ENCODE data around the gene PCDH15.

The PCDH15 gene

DNA sequence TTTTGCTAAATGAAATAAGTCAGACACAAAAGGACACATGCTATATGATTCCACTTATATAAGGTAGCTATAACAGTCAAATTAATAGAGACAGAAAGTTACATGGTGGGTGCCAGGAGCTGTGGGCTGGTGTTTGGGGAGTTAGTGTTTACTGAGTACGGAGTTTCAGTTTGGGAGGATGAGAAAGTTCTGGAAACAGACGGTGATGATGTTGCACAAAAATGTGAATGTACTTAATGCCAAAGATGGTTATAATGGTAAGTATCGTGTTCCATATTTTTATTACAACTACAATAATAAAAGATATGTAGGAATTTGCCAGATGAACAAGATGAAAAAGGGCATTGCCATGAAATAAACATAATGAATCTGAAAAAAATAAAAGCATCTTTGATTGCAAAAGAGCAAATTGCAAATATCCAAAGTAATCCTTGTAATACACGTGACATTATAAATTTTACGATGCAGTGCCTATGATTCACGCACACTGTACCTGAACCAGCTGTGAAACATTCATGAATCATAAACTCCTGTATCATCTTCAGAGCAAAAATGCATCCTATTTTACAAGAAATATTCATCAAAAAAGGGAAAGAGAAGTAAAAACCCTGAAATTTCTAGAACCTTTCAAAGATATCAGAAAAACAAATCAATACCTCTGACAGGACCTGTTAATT, 676.7 kb downstream of the PCDH15 start:
- Histone ChIP-seq H3K4me1 (ENCODE audit: low read length) (no peaks in the 10 kb centered on the region), H3K9me2 (replicated peaks; ENCODE audit: insufficient read depth, low read length) (no peaks in the 10 kb centered on the region), H2AFZ (ENCODE audit: low read length) (no peak overlapping the region), H3K9ac (ENCODE audit: low read length) (no peak overlapping the region), H3K36me3 (replicated peaks; ENCODE audit: insufficient read depth, low read length) (no peaks in the 10 kb centered on the region), H3K79me2 (ENCODE audit: low read length) (no peaks in the 10 kb centered on the region), H3K4me3 (ENCODE audit: low read length) (no peak overlapping the region), H3K9me3 (replicated peaks; ENCODE audit: insufficient read depth, low read length) (no peaks in the 10 kb centered on the region), H3K4me2 (ENCODE audit: low read depth, low read length) (no peak overlapping the region), H3F3A (ENCODE audit: insufficient read depth, low read length) (no peaks in the 10 kb centered on the region), H4K20me1 (ENCODE audit: insufficient read depth, low read length) (no peaks in the 10 kb centered on the region), H3K27ac (ENCODE audit: low read length) (no peak overlapping the region), H3K27me3 (replicated peaks; ENCODE audit: insufficient read depth, low read length) (no peaks in the 10 kb centered on the region)
- TF ChIP-seq, protein P1, sequence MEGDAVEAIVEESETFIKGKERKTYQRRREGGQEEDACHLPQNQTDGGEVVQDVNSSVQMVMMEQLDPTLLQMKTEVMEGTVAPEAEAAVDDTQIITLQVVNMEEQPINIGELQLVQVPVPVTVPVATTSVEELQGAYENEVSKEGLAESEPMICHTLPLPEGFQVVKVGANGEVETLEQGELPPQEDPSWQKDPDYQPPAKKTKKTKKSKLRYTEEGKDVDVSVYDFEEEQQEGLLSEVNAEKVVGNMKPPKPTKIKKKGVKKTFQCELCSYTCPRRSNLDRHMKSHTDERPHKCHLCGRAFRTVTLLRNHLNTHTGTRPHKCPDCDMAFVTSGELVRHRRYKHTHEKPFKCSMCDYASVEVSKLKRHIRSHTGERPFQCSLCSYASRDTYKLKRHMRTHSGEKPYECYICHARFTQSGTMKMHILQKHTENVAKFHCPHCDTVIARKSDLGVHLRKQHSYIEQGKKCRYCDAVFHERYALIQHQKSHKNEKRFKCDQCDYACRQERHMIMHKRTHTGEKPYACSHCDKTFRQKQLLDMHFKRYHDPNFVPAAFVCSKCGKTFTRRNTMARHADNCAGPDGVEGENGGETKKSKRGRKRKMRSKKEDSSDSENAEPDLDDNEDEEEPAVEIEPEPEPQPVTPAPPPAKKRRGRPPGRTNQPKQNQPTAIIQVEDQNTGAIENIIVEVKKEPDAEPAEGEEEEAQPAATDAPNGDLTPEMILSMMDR (IDR thresholded peaks at IDR 0.05; ENCODE audit: low read length), result no peak
- TF ChIP-seq EZH2phosphoT487 (IDR thresholded peaks at IDR 0.05; ENCODE audit: low read length) (no peak), EZH2 (optimal IDR thresholded peaks at IDR 0.05; ENCODE audit: low read depth, low read length) (no peak)
- DNase-seq, result no peak

DNA sequence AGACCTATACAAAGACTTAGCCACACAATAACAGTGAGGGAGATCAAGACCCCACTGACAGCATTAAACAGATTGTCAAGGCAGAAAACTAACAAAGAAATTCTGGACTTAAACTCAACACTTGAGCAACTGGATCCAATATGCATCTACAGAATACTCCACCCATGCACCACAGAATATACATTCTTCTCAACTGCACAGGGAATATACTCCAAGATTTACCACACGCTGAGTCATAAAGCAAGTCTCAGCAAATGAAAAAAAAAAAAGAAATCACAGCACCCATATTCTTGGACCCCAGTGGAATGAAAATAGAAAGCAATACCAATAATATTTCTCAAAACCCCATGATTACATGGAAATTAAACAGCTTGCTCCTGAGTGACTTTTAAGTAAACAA, 680.2 kb downstream of the PCDH15 start:
- Histone ChIP-seq H3K27ac (ENCODE audit: low read length) (no peak overlapping the region), H3K4me3 (ENCODE audit: low read length) (no peak overlapping the region)

DNA sequence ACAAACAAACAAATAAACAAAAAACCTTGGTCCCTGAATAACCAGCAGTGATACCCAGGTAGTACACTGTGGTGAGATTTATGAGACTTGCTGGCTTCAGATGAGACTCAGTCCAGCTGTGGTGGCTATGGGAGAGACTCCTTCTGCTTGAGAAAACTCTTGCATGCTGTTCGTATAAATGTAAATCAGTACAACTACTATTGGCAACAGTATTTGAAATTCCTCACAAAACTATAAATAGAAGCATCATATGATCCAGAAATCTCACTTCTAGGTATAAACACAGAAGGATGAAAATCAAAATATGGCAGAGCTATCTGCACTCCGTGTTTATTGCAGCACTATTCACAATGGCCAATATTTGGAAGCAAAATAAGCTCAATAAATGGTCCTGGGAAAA, 692.1 kb downstream of the PCDH15 start:
- H3K9ac ChIP-seq (ENCODE audit: low read length), result no peak overlapping the region
- no peak overlapping the region for H3K27ac ChIP-seq (ENCODE audit: low read length)
- TF ChIP-seq EZH2phosphoT487 (IDR thresholded peaks at IDR 0.05; ENCODE audit: low read length) (no peak), EZH2 (optimal IDR thresholded peaks at IDR 0.05; ENCODE audit: low read depth, low read length) (no peak)
- TF ChIP-seq, protein P1 (IDR thresholded peaks at IDR 0.05; ENCODE audit: low read length), result no peak
- no peaks in the 10 kb centered on the region for H3F3A ChIP-seq (ENCODE audit: insufficient read depth, low read length)
- no peak overlapping the region for H3K4me3 ChIP-seq (ENCODE audit: low read length)
- no peaks in the 10 kb centered on the region for H4K20me1 ChIP-seq (ENCODE audit: insufficient read depth, low read length)
- no peak overlapping the region for H2AFZ ChIP-seq (ENCODE audit: low read length)
- H3K9me3 ChIP-seq (replicated peaks; ENCODE audit: insufficient read depth, low read length), result no peaks in the 10 kb centered on the region
- no peak overlapping the region for H3K4me2 ChIP-seq (ENCODE audit: low read depth, low read length)
- no peaks in the 10 kb centered on the region for H3K9me2 ChIP-seq (replicated peaks; ENCODE audit: insufficient read depth, low read length)
- DNase-seq, result no peak
- no peaks in the 10 kb centered on the region for H3K36me3 ChIP-seq (replicated peaks; ENCODE audit: insufficient read depth, low read length)
- H3K27me3 ChIP-seq (replicated peaks; ENCODE audit: insufficient read depth, low read length), result no peaks in the 10 kb centered on the region
- no peaks in the 10 kb centered on the region for H3K79me2 ChIP-seq (ENCODE audit: low read length)
- no peaks in the 10 kb centered on the region for H3K4me1 ChIP-seq (ENCODE audit: low read length)

More for the DNA sequence above, 680.2 kb downstream of the PCDH15 start:
- Histone ChIP-seq H3K9ac (ENCODE audit: low read length) (no peak overlapping the region), H3K9me2 (replicated peaks; ENCODE audit: insufficient read depth, low read length) (no peaks in the 10 kb centered on the region), H3K4me2 (ENCODE audit: low read depth, low read length) (no peak overlapping the region), H3K9me3 (replicated peaks; ENCODE audit: insufficient read depth, low read length) (no peaks in the 10 kb centered on the region), H3K79me2 (ENCODE audit: low read length) (no peaks in the 10 kb centered on the region), H3K36me3 (replicated peaks; ENCODE audit: insufficient read depth, low read length) (no peaks in the 10 kb centered on the region), H3K27me3 (replicated peaks; ENCODE audit: insufficient read depth, low read length) (no peaks in the 10 kb centered on the region), H3F3A (ENCODE audit: insufficient read depth, low read length) (no peaks in the 10 kb centered on the region), H2AFZ (ENCODE audit: low read length) (no peak overlapping the region), H3K4me1 (ENCODE audit: low read length) (no peaks in the 10 kb centered on the region), H4K20me1 (ENCODE audit: insufficient read depth, low read length) (no peaks in the 10 kb centered on the region)
- TF ChIP-seq EZH2 (optimal IDR thresholded peaks at IDR 0.05; ENCODE audit: low read depth, low read length), result no peak
- TF ChIP-seq EZH2phosphoT487 (IDR thresholded peaks at IDR 0.05; ENCODE audit: low read length), result no peak
- TF ChIP-seq, protein P1 (IDR thresholded peaks at IDR 0.05; ENCODE audit: low read length), result no peak
- DNase-seq, result no peak

Measured in MM.1S (cell line).